K562 (cell line): ENCODE data around the gene TNK2. TPM values are rescaled to one million over a fixed set of nuclear protein-coding genes. Genes with fewer than 3 reads are reported as not detected.

Source experiments
- ATAC-seq: fragments of 200-7000 bp; cut with Tn5 transposase; 3 replicates; pipeline ENCODE4 v1.9.1; 2020; ENCODE audit warnings: moderate library complexity
- BruUV-seq: library from RNA; stranded (reverse); fragments of 400-500 nt; replicated peaks from 2 replicates; lab custom pipeline; 2021; lab: Mats Ljungman, UMichigan
- CTCF ChIA-PET: fragments of 300-600 bp; formaldehyde crosslinking; extraction: SDS; loops from one replicate; lab custom pipeline; 2021; ENCODE audit warnings: low intra/inter-chr PET ratio; lab: Yijun Ruan, JAX
- POLR2A ChIA-PET: fragments of 300-600, 350-650 bp; sonication (Branson Sonifier 250); formaldehyde crosslinking; extraction: SDS; loops from one replicate; lab custom pipeline; 2021; ENCODE audit warnings: antibody characterized with exemption, inconsistent platforms; lab: Yijun Ruan, JAX
- DNase-seq, 4 experiments: peaks; one replicate each; pipeline versions ENCODE4 v3.0.0 to v3.0.0-alpha.2; 2011 to 2018; ENCODE audit warnings: low spot score in 3 of 4, mixed read lengths in 3 of 4; ENCODE audit errors: extremely low read depth in 1 of 4
- FAIRE-seq: peaks from 2 replicates; lab custom pipeline; 2011; peaks lifted over from hg19 to GRCh38; lab: Jason Lieb, UNC
- H2AFZ ChIP-seq: 2 replicates; pipeline ENCODE4 v1.6.0; 2011; ENCODE audit warnings: low read depth, low read length, control low read depth, inconsistent platforms
- H3K27ac ChIP-seq: fragments of 200-600 bp; 3 replicates; pipeline ENCODE4 v1.8.0; 2011; ENCODE audit warnings: low read depth, mild to moderate bottlenecking, control low read depth, inconsistent platforms, low read length, moderate library complexity, mixed read lengths; ENCODE audit errors: extremely low read depth
- H3K27me3 ChIP-seq, 2 experiments: fragments of 300-600 bp in 1 of 2; 2 replicates in 1 of 2; 3 replicates in 1 of 2; pipeline versions ENCODE4 v1.6.0 to v1.8.0; 2011; ENCODE audit warnings: inconsistent platforms in 2 of 2, low read length in 2 of 2, mild to moderate bottlenecking in 1 of 2, mixed read lengths in 1 of 2, moderate library complexity in 1 of 2; ENCODE audit not compliant: control insufficient read depth in 2 of 2, insufficient read depth in 2 of 2
- H3K36me3 ChIP-seq: fragments of 300-600 bp; 3 replicates; pipeline ENCODE4 v1.8.0; 2011; ENCODE audit warnings: mild to moderate bottlenecking, low read length, inconsistent platforms; ENCODE audit not compliant: control insufficient read depth, insufficient read depth
- H3K4me1 ChIP-seq, 2 experiments: fragments of 200-600 bp in 1 of 2; replicated peaks in 1 of 2; 2 replicates in 1 of 2; 3 replicates in 1 of 2; pipeline versions ENCODE4 v1.5.1 to v1.8.0; 2011; ENCODE audit warnings: inconsistent platforms in 2 of 2, low read length in 2 of 2, mild to moderate bottlenecking in 1 of 2, mixed read lengths in 1 of 2, moderate library complexity in 1 of 2; ENCODE audit not compliant: control insufficient read depth in 2 of 2, insufficient read depth in 2 of 2
- H3K4me2 ChIP-seq: 2 replicates; pipeline ENCODE4 v1.6.1; 2011; ENCODE audit warnings: low read length, control low read depth, inconsistent platforms, mixed read lengths; ENCODE audit not compliant: insufficient read depth
- H3K4me3 ChIP-seq: fragments of 200-600 bp; sonication (generic), shearing (Covaris generic); 2 replicates; pipeline ENCODE4 v1.5.1; 2016; ENCODE audit warnings: control low read depth, inconsistent platforms
- H3K79me2 ChIP-seq: fragments of 200-600 bp; 3 replicates; pipeline ENCODE4 v1.8.0; 2011; ENCODE audit warnings: low read length, inconsistent platforms; ENCODE audit not compliant: control insufficient read depth, insufficient read depth
- H3K9ac ChIP-seq, 2 experiments: 2 replicates each; pipeline versions ENCODE4 v1.6.0 to v1.6.1; 2011; ENCODE audit warnings: low read depth in 2 of 2, low read length in 2 of 2, control low read depth in 1 of 2, inconsistent platforms in 1 of 2, mild to moderate bottlenecking in 1 of 2, mixed read lengths in 1 of 2; ENCODE audit not compliant: insufficient read depth in 1 of 2
- H3K9me1 ChIP-seq: one replicate; pipeline ENCODE4 v1.6.0; 2011; ENCODE audit warnings: inconsistent platforms, mild to moderate bottlenecking, low read length, moderate library complexity; ENCODE audit not compliant: control insufficient read depth, insufficient read depth
- H3K9me3 ChIP-seq: replicated peaks from 2 replicates; pipeline ENCODE4 v1.5.1; 2011; ENCODE audit warnings: low read depth, low read length, inconsistent platforms; ENCODE audit not compliant: control insufficient read depth, insufficient read depth
- H4K20me1 ChIP-seq: replicated peaks from 2 replicates; pipeline ENCODE4 v1.6.1; 2011; ENCODE audit warnings: low read length, inconsistent platforms, mixed read lengths; ENCODE audit not compliant: control insufficient read depth, insufficient read depth
- DMBX1 ChIP-seq: fragments of 250-450 bp; sonication (Bioruptor Pico); IDR thresholded peaks from 2 replicates; pipeline ENCODE4 v1.8.0; 2022; ENCODE audit warnings: inconsistent platforms, mild to moderate bottlenecking, moderate library complexity, borderline replicate concordance
- GATAD2B ChIP-seq: fragments of 450-650 bp; IDR thresholded peaks from 2 replicates; pipeline ENCODE4 v1.6.1; 2017; ENCODE audit warnings: mild to moderate bottlenecking, borderline replicate concordance
- HMG20B ChIP-seq: fragments of 250-450 bp; sonication (Bioruptor Pico); IDR thresholded peaks from 2 replicates; pipeline ENCODE4 v1.5.0; 2021; ENCODE audit warnings: mild to moderate bottlenecking
- HNRNPK ChIP-seq: fragments of 200-400 bp; formaldehyde crosslinking; IDR thresholded peaks from one replicate; pipeline ENCODE4 v1.6.1; 2018; ENCODE audit warnings: mild to moderate bottlenecking, low read depth, low read length; ENCODE audit not compliant: poor library complexity, severe bottlenecking
- MCM7 ChIP-seq, 2 experiments: fragments of 450-650 bp; IDR thresholded peaks; 2 replicates each; pipeline ENCODE4 v1.6.1; 2016 to 2018
- MXI1 ChIP-seq: IDR thresholded peaks from 2 replicates; pipeline ENCODE4 v1.6.1; 2011; ENCODE audit warnings: low read depth, mild to moderate bottlenecking, improper control_type of control experiment, low read length
- NR4A1 ChIP-seq, 2 experiments: fragments of 250-450 bp in 1 of 2; fragments of 450-650 bp in 1 of 2; sonication (Bioruptor Pico) in 1 of 2; IDR thresholded peaks; 2 replicates each; pipeline versions ENCODE4 v1.4.0 to v1.6.1; 2016 to 2020; ENCODE audit warnings: mild to moderate bottlenecking in 2 of 2, missing compliant biosample characterization in 1 of 2, missing genetic modification characterization in 1 of 2, moderate library complexity in 1 of 2
- RBM39 ChIP-seq: fragments of 200-400 bp; formaldehyde crosslinking; optimal IDR thresholded peaks from 2 replicates; pipeline ENCODE3; 2018; ENCODE audit warnings: low read depth, low read length
- SMARCA5 ChIP-seq: fragments of 450-650 bp; IDR thresholded peaks from 2 replicates; pipeline ENCODE4 v1.6.1; 2016
- SMARCC2 ChIP-seq: fragments of 450-650 bp; IDR thresholded peaks from 2 replicates; pipeline ENCODE4 v1.6.1; 2017; ENCODE audit warnings: antibody characterized with exemption, moderate library complexity, mild to moderate bottlenecking, low read depth
- STAG1 ChIP-seq: sonication (generic); formaldehyde crosslinking; IDR thresholded peaks from 2 replicates; pipeline ENCODE4 v1.5.0; 2020; ENCODE audit warnings: missing genetic modification reagents, borderline replicate concordance
- YY1 ChIP-seq, 3 experiments: IDR thresholded peaks; 2 replicates each; pipeline ENCODE4 v1.6.1; 2011; ENCODE audit warnings: low read length in 2 of 3, mild to moderate bottlenecking in 2 of 3, moderate library complexity in 2 of 3, borderline replicate concordance in 1 of 3, control low read depth in 1 of 3, low read depth in 1 of 3; ENCODE audit not compliant: insufficient read depth in 3 of 3, insufficient replicate concordance in 2 of 3, control insufficient read depth in 1 of 3, insufficient read length in 1 of 3; ENCODE audit errors: extremely low read depth in 1 of 3
- ZFP36 ChIP-seq: fragments of 150-350 bp; IDR thresholded peaks from 2 replicates; pipeline ENCODE4 v1.6.1; 2018; ENCODE audit warnings: low read length, low read depth; ENCODE audit not compliant: partially characterized antibody
- ZNF133 ChIP-seq: fragments of 250-450 bp; sonication (Bioruptor Pico); IDR thresholded peaks from 2 replicates; pipeline ENCODE4 v1.4.0; 2020; ENCODE audit warnings: mild to moderate bottlenecking
- ZNF146 ChIP-seq: IDR thresholded peaks from one replicate; pipeline ENCODE4 v1.6.1; 2018; ENCODE audit warnings: missing compliant biosample characterization; ENCODE audit not compliant: unreplicated experiment
- ZNF324 ChIP-seq: fragments of 250-450 bp; sonication (Bioruptor Pico); IDR thresholded peaks from 2 replicates; pipeline ENCODE4 v1.4.0; 2020; ENCODE audit warnings: mild to moderate bottlenecking
- ZNF551 ChIP-seq: fragments of 250-450 bp; sonication (Bioruptor Pico); IDR thresholded peaks from 2 replicates; pipeline ENCODE4 v1.5.0; 2021; ENCODE audit warnings: mild to moderate bottlenecking, moderate library complexity
- ZNF57 ChIP-seq: fragments of 450-650 bp; formaldehyde crosslinking; IDR thresholded peaks from 2 replicates; pipeline ENCODE4 v1.4.0; 2020; ENCODE audit warnings: mild to moderate bottlenecking, moderate library complexity
- WGBS: fragments of 100-300 bp; shearing (Covaris generic); methylation state at CpG from one replicate; pipeline ENCODE4 v1.1.6; 2016; ENCODE audit warnings: low coverage, mixed read lengths; ENCODE audit not compliant: insufficient coverage; ENCODE audit errors: missing lambda C conversion rate; 5-methylcytosine and 5-hydroxymethylcytosine counted together
- in situ Hi-C: fragments of 300-500 bp; cut with MboI; formaldehyde crosslinking; loops from 4 replicates; pipeline ENCODE4 v1.15.0; 2018; ENCODE audit warnings: inconsistent platforms, mixed read lengths
- intact Hi-C: fragments of 100-400 bp; cut with micrococcal nuclease; formaldehyde crosslinking; loops from 2 replicates; pipeline ENCODE4 v1.14.2; 2022
- polyA plus RNA-seq, 8 experiments: library from polyadenylated mRNA; depleted of rRNA in 4 of 8; stranded (reverse) in 5 of 8; unstranded in 3 of 8; fragments of >200 nt; fragmentation: Nextera tagmentation in 2 of 8; fragmentation: Illumina TruSeq in 1 of 8; extraction: Ambion mirVana in 2 of 8; extraction: Trizol in 1 of 8; gene quantifications; 2 replicates each; pipeline versions ENCODE4 v1.2.1 to v1.2.3, GENCODE V29; 2011 to 2014; ENCODE audit warnings: inconsistent platforms in 1 of 8, missing spikeins in 1 of 8
- total RNA-seq, 7 experiments: library from RNA; depleted of rRNA in 6 of 7; stranded (reverse); fragments of >200 nt in 6 of 7; fragmentation: Illumina TruSeq in 2 of 7; extraction: Trizol in 2 of 7; gene quantifications; 2 replicates each; pipeline versions ENCODE4 v1.2.1 to v1.2.3, GENCODE V29; 2011 to 2021; ENCODE audit warnings: low replicate concordance in 1 of 7
- TF ChIP-seq, protein P1 (sequence below), 2 experiments: fragments of 450-650 bp in 1 of 2; IDR thresholded peaks; 2 replicates each; pipeline ENCODE4 v1.6.1; 2011 to 2017; ENCODE audit warnings: low read depth in 2 of 2, antibody characterized with exemption in 1 of 2, borderline replicate concordance in 1 of 2, low read length in 1 of 2, mild to moderate bottlenecking in 1 of 2, mixed read lengths in 1 of 2; ENCODE audit not compliant: control insufficient read depth in 1 of 2

The TNK2 gene
- total and polyA plus RNA-seq, 9 of the 15 experiments (the other 6 are each of a cell fraction or from before 2014, with no cell fraction given) = 0.03 to 33.8 (median 6.5) TPM

GRCh38 chr3:195879416-195880036 lies 28.8 kb downstream of the TNK2 start:
- no peaks in the 10 kb centered on the region for H3K9me1 ChIP-seq
- no peak overlapping the region for H3K27ac ChIP-seq
- peaks cover 10% of the 10 kb centered on the region; the same call in 2 of the 3 replicates for H3K36me3 ChIP-seq
- FAIRE-seq = no peak
- ChIA-PET CTCF (no interaction called here), POLR2A (no interaction called here)
- no peak overlapping the region for H3K4me3 ChIP-seq
- TF ChIP-seq ZNF551 (CRISPR knock-in tag) (no peak), GATAD2B (no peak), SMARCA5 (no peak), RBM39 (no peak), ZNF146 (CRISPR knock-in tag) (no peak), HNRNPK (no peak), STAG1 (CRISPR knock-in tag) (no peak), NR4A1 (CRISPR knock-in tag; IDR thresholded peaks at IDR 0.05) (no peak), NR4A1 (tag; IDR thresholded peaks at IDR 0.05) (no peak), DMBX1 (no peak), ZNF324 (CRISPR knock-in tag) (no peak), SMARCC2 (no peak), ZNF57 (CRISPR knock-in tag) (no peak), HMG20B (CRISPR knock-in tag) (no peak), ZFP36 (no peak), MCM7 (IDR thresholded peaks at IDR 0.05) (no peak), YY1 (IDR thresholded peaks at IDR 0.05; ENCODE audit: borderline replicate concordance in 1 of 3, control insufficient read depth in 1 of 3, extremely low read depth in 1 of 3, insufficient read depth in 3 of 3, insufficient read length in 1 of 3, insufficient replicate concordance in 2 of 3, low read depth in 1 of 3, low read length in 2 of 3) (no peak), MXI1 (no peak), ZNF133 (CRISPR knock-in tag) (no peak)
- TF ChIP-seq, protein P1, sequence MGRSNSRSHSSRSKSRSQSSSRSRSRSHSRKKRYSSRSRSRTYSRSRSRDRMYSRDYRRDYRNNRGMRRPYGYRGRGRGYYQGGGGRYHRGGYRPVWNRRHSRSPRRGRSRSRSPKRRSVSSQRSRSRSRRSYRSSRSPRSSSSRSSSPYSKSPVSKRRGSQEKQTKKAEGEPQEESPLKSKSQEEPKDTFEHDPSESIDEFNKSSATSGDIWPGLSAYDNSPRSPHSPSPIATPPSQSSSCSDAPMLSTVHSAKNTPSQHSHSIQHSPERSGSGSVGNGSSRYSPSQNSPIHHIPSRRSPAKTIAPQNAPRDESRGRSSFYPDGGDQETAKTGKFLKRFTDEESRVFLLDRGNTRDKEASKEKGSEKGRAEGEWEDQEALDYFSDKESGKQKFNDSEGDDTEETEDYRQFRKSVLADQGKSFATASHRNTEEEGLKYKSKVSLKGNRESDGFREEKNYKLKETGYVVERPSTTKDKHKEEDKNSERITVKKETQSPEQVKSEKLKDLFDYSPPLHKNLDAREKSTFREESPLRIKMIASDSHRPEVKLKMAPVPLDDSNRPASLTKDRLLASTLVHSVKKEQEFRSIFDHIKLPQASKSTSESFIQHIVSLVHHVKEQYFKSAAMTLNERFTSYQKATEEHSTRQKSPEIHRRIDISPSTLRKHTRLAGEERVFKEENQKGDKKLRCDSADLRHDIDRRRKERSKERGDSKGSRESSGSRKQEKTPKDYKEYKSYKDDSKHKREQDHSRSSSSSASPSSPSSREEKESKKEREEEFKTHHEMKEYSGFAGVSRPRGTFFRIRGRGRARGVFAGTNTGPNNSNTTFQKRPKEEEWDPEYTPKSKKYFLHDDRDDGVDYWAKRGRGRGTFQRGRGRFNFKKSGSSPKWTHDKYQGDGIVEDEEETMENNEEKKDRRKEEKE (IDR thresholded peaks at IDR 0.05; ENCODE audit: borderline replicate concordance in 1 of 2, control insufficient read depth in 1 of 2, low read depth in 2 of 2, low read length in 1 of 2) = no peak
- WGBS = 62% methylated on average over 13 of the region's 16 CpGs
- DNase-seq = no peak
- peaks cover 14 to 49% of the 10 kb centered on the region in 2 experiments for H3K4me1 ChIP-seq
- H3K79me2 ChIP-seq = no peaks in the 10 kb centered on the region; the same call in 2 of the 3 replicates
- H4K20me1 ChIP-seq = no peaks in the 10 kb centered on the region
- in situ Hi-C loops (loop anchor here (25.0 kb wide), 1 partner anchor 633 kb away; the partner anchor contains the start of genes RNF168 and SMCO1), intact Hi-C loops (no loop called here)
- ATAC-seq = no peak
- no peaks in the 10 kb centered on the region for H3K9me3 ChIP-seq
- H2AFZ ChIP-seq = no peak overlapping the region
- H3K9ac ChIP-seq = no peak overlapping the region
- BruUV-seq = TSS peak; percentile 30
- H3K4me2 ChIP-seq = no peak overlapping the region
- no peaks in the 10 kb centered on the region for H3K27me3 ChIP-seq
